NCI-H187 treated with DMSO at 0.1 percent for 48 hours (cell line): Measurements from ENCODE around the gene MAGI2.
"Not testable (repeated sequence)": the region's sequence is repeated elsewhere in the genome, so short reads cannot be mapped to it uniquely, and the experiment has no call there.

Experiments
- DNase-seq: peaks from one replicate; lab custom pipeline; 2025; lab: John Stamatoyannopoulos, UW

Gene MAGI2

GRCh38 chr7:78355834-78356233 lies 1097.6 kb downstream of the MAGI2 start:
- no peak for DNase-seq

GRCh38 chr7:78350926-78351325 lies 1102.5 kb downstream of the MAGI2 start:
- no peak for DNase-seq

- no peak for DNase-seq
These were observed 1103.1 kb downstream of the MAGI2 start for GRCh38 chr7:78350391-78350790.

- no peak for DNase-seq
These were observed 1106.6 kb downstream of the MAGI2 start for GRCh38 chr7:78346827-78347226.

GRCh38 chr7:78345979-78346378 lies 1107.5 kb downstream of the MAGI2 start:
- no peak for DNase-seq

- no peak for DNase-seq
These were observed 1108.1 kb downstream of the MAGI2 start for GRCh38 chr7:78345293-78345911.

GRCh38 chr7:78334426-78334825 lies 1119.0 kb downstream of the MAGI2 start:
- DNase-seq = no peak

- no peak for DNase-seq
These were observed 1119.7 kb downstream of the MAGI2 start for GRCh38 chr7:78333530-78334425.

GRCh38 chr7:78329001-78329655 lies 1124.3 kb downstream of the MAGI2 start:
- DNase-seq = no peak

GRCh38 chr7:78327718-78328117 lies 1125.7 kb downstream of the MAGI2 start:
- no peak for DNase-seq

- DNase-seq = no peak
These were observed 1126.6 kb downstream of the MAGI2 start for GRCh38 chr7:78326876-78327275.

- DNase-seq = no peak
These were observed 1127.3 kb downstream of the MAGI2 start for GRCh38 chr7:78326189-78326588.

GRCh38 chr7:78323118-78323517 lies 1130.3 kb downstream of the MAGI2 start:
- no peak for DNase-seq

- not testable (repeated sequence) for DNase-seq
These were observed 1131.2 kb downstream of the MAGI2 start for GRCh38 chr7:78322231-78322630.

GRCh38 chr7:78317371-78317770 lies 1136.1 kb downstream of the MAGI2 start:
- no peak for DNase-seq

- DNase-seq = no peak
These were observed 1137.4 kb downstream of the MAGI2 start for GRCh38 chr7:78316110-78316509.

GRCh38 chr7:78315119-78315518 lies 1138.3 kb downstream of the MAGI2 start:
- no peak for DNase-seq

- no peak for DNase-seq
These were observed 1142.3 kb downstream of the MAGI2 start for GRCh38 chr7:78311181-78311580.

- DNase-seq = no peak
These were observed 1145.6 kb downstream of the MAGI2 start for GRCh38 chr7:78307892-78308291.

- no peak for DNase-seq
These were observed 1146.8 kb downstream of the MAGI2 start for GRCh38 chr7:78306634-78307033.

- no peak for DNase-seq
These were observed 1152.1 kb downstream of the MAGI2 start for GRCh38 chr7:78301407-78301806.

- DNase-seq = no peak
These were observed 1154.4 kb downstream of the MAGI2 start for GRCh38 chr7:78299088-78299487.
